Kidney (tissue), 14 donors: Measurements from ENCODE around the gene DNM1. TPM values are rescaled to one million over a fixed set of nuclear protein-coding genes. Genes with fewer than 3 reads are reported as not detected.

Experiments used
- DNase-seq, 5 donors: peaks; one replicate each; pipeline ENCODE4 v3.0.0-alpha.2; 2013 to 2020
- FAIRE-seq: peaks from 2 replicates; lab custom pipeline; 2012; peaks lifted over from hg19 to GRCh38; lab: Jason Lieb, UNC
- H3K27ac ChIP-seq, 2 donors: one replicate each; pipeline ENCODE4 v1.7.0; 2013; ENCODE audit warnings: low read depth in 2 of 2, low read length in 2 of 2, inconsistent platforms in 1 of 2
- H3K27me3 ChIP-seq: one replicate; pipeline ENCODE4 v1.7.1; 2013; ENCODE audit warnings: low read length, inconsistent platforms; ENCODE audit not compliant: control insufficient read depth, insufficient read depth
- H3K36me3 ChIP-seq, 3 donors: one replicate each; pipeline versions ENCODE4 v1.7.0 to v1.7.1; 2013; ENCODE audit warnings: low read length in 3 of 3, control low read depth in 1 of 3, inconsistent platforms in 1 of 3; ENCODE audit not compliant: insufficient read depth in 3 of 3, control insufficient read depth in 2 of 3
- H3K4me1 ChIP-seq, 3 donors: one replicate each; pipeline versions ENCODE4 v1.7.0 to v1.7.1; 2013; ENCODE audit warnings: low read length in 3 of 3, inconsistent platforms in 1 of 3, low read depth in 1 of 3; ENCODE audit not compliant: control insufficient read depth in 2 of 3, insufficient read depth in 2 of 3
- H3K4me3 ChIP-seq, 3 donors: one replicate each; pipeline versions ENCODE4 v1.7.0 to v1.8.1; 2013; ENCODE audit warnings: low read length in 3 of 3, control low read depth in 1 of 3, inconsistent platforms in 1 of 3
- H3K9ac ChIP-seq, 3 donors: one replicate each; pipeline versions ENCODE4 v1.7.0 to v1.7.1; 2013; ENCODE audit warnings: low read length in 3 of 3, control low read depth in 1 of 3, inconsistent platforms in 1 of 3
- H3K9me3 ChIP-seq, 3 donors: one replicate each; pipeline versions ENCODE4 v1.7.0 to v1.7.1; 2013; ENCODE audit warnings: low read length in 3 of 3, control low read depth in 1 of 3, inconsistent platforms in 1 of 3; ENCODE audit not compliant: control insufficient read depth in 2 of 3, insufficient read depth in 1 of 3
- intact Hi-C: fragments of 100-400 bp; cut with DNase I; formaldehyde crosslinking; loops from one replicate; pipeline ENCODE4 v1.11.1; 2022
- polyA plus RNA-seq: library from polyadenylated mRNA; stranded (reverse); fragments of 350-450 nt; fragmentation: Illumina TruSeq; extraction: RNeasy Lipid Tissue Mini Kit (QIAGEN cat#74804); gene quantifications from one replicate; pipeline ENCODE4 v1.2.3, GENCODE V29; 2014; ENCODE audit warnings: low read depth, low replicate concordance; ENCODE audit not compliant: insufficient read depth
- total RNA-seq: library from RNA; stranded (reverse); fragmentation: NEBNext Ultra II Directional; extraction: Animal tissue kit (Norgen Biotek cat#: 25700); gene quantifications from one replicate; pipeline ENCODE4 v1.2.1, GENCODE V29; 2021
- TF ChIP-seq, protein P1 (sequence below): IDR thresholded peaks from 3 replicates; pipeline ENCODE4 v1.5.1; 2012; ENCODE audit warnings: mild to moderate bottlenecking, moderate library complexity, borderline replicate concordance; ENCODE audit not compliant: insufficient read depth; ENCODE audit errors: extremely low read depth
- donor health status: control.
- donor health status: control.
- donor health status: control.
- donor health status: control.
- donor health status: control.
- donor health status: DM: yes; HTN: yes; CAD: no.
- donor health status: Normal renal cell carcinoma (clear cell type).

DNM1 gene
- total and polyA plus RNA-seq, 2 donors from 2014 or later: 7.3 to 22.6 TPM

- TF ChIP-seq, protein P1, sequence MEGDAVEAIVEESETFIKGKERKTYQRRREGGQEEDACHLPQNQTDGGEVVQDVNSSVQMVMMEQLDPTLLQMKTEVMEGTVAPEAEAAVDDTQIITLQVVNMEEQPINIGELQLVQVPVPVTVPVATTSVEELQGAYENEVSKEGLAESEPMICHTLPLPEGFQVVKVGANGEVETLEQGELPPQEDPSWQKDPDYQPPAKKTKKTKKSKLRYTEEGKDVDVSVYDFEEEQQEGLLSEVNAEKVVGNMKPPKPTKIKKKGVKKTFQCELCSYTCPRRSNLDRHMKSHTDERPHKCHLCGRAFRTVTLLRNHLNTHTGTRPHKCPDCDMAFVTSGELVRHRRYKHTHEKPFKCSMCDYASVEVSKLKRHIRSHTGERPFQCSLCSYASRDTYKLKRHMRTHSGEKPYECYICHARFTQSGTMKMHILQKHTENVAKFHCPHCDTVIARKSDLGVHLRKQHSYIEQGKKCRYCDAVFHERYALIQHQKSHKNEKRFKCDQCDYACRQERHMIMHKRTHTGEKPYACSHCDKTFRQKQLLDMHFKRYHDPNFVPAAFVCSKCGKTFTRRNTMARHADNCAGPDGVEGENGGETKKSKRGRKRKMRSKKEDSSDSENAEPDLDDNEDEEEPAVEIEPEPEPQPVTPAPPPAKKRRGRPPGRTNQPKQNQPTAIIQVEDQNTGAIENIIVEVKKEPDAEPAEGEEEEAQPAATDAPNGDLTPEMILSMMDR: no peak
- no peak overlapping the region for H3K9ac ChIP-seq
- no peak overlapping the region for H3K4me3 ChIP-seq
- H3K4me1 ChIP-seq: peaks cover 0 to 3% (median 0%) of the 10 kb centered on the region in 3 donors
- DNase-seq (peak in 1 of 5 donors; percentile 34), FAIRE-seq (no peak)
- H3K9me3 ChIP-seq: no peaks in the 10 kb centered on the region
- H3K27me3 ChIP-seq: no peaks in the 10 kb centered on the region
- H3K27ac ChIP-seq: no peak overlapping the region
- intact Hi-C loops: no loop called here
- peaks cover 5 to 42% (median 26%) of the 10 kb centered on the region in 3 donors for H3K36me3 ChIP-seq
Observed at GRCh38 chr9:128174062-128174461, 29.1 kb upstream of the DNM1 start.

DNA sequence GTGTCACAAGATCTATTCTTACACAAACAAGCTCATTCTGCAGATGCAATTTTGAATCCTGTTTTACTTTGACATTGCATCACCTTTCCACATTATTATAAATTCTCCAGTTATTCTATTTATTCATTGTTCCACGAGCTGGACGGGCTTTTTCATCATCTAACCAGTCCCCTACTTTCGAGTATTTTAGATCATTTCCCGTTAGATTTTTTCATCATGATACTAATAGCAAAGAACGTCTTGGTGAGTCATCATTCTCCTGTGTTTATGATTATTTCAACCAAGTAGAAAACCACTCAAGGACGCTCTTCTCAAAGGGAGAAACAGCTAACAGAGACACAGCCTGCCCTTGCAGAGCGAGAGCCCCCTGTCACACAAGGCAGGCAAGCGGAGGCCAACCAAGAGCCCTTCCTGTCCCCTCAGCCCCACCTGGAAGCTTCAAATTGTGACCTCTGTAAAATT is 28.0 kb upstream of the DNM1 start:
- DNase-seq (no peak), FAIRE-seq (no peak)
- no peak overlapping the region for H3K9ac ChIP-seq
- no peak overlapping the region for H3K4me3 ChIP-seq
- H3K36me3 ChIP-seq: peaks cover 6 to 39% (median 23%) of the 10 kb centered on the region in 3 donors
- no peak overlapping the region for H3K27ac ChIP-seq
- intact Hi-C loops: no loop called here
- H3K27me3 ChIP-seq: no peaks in the 10 kb centered on the region
- TF ChIP-seq, protein P1: no peak
- H3K4me1 ChIP-seq: peaks cover 0 to 3% (median 0%) of the 10 kb centered on the region in 3 donors
- H3K9me3 ChIP-seq: no peaks in the 10 kb centered on the region

- intact Hi-C loops: no loop called here
- Histone ChIP-seq H3K4me1 (peaks cover 0 to 3% (median 0%) of the 10 kb centered on the region in 3 donors), H3K4me3 (no peak overlapping the region), H3K27me3 (no peaks in the 10 kb centered on the region), H3K27ac (peak overlapping the region in 1 of 2 donors; percentile 9), H3K9ac (no peak overlapping the region), H3K9me3 (no peaks in the 10 kb centered on the region), H3K36me3 (peaks cover 9 to 38% (median 24%) of the 10 kb centered on the region in 3 donors)
- FAIRE-seq (no peak), DNase-seq (no peak)
- TF ChIP-seq, protein P1: no peak
Observed at GRCh38 chr9:128175726-128176125, 27.5 kb upstream of the DNM1 start.

GRCh38 chr9:128178806-128179431 is 24.3 kb upstream of the DNM1 start:
- Histone ChIP-seq H3K36me3 (peaks cover 9 to 44% (median 24%) of the 10 kb centered on the region in 3 donors), H3K9ac (no peak overlapping the region), H3K9me3 (no peaks in the 10 kb centered on the region), H3K27me3 (no peaks in the 10 kb centered on the region), H3K4me1 (peaks cover 0 to 3% (median 0%) of the 10 kb centered on the region in 3 donors), H3K27ac (no peak overlapping the region), H3K4me3 (no peak overlapping the region)
- DNase-seq (no peak), FAIRE-seq (no peak)
- TF ChIP-seq, protein P1: no peak
- intact Hi-C loops: no loop called here
